K562 (cell line): ENCODE data around the gene TMED6.

ENCODE experiments used
- CAMTA2 ChIP-seq: fragments of 250-450 bp; sonication (Bioruptor Pico); conservative IDR thresholded peaks from 2 replicates; pipeline ENCODE4 v1.5.1; 2022
- CTCF ChIP-seq, 3 experiments: IDR thresholded peaks in 2 of 3; conservative IDR thresholded peaks in 1 of 3; 2 replicates each; pipeline ENCODE4 v1.5.1; 2011 to 2012; ENCODE audit warnings: low read length in 3 of 3, mild to moderate bottlenecking in 3 of 3, control low read depth in 2 of 3, improper control_type of control experiment in 1 of 3, inconsistent platforms in 1 of 3, low read depth in 1 of 3, mixed read lengths in 1 of 3, moderate library complexity in 1 of 3; ENCODE audit not compliant: insufficient read depth in 2 of 3
- GATAD2A ChIP-seq: fragments of 450-650 bp; IDR thresholded peaks from 2 replicates; pipeline ENCODE4 v1.6.1; 2017
- HDAC3 ChIP-seq: fragments of 450-650 bp; IDR thresholded peaks from 2 replicates; pipeline ENCODE4 v1.6.1; 2018; ENCODE audit warnings: borderline replicate concordance, mild to moderate bottlenecking, moderate library complexity; ENCODE audit not compliant: partially characterized antibody
- HNRNPLL ChIP-seq: fragments of 200-400 bp; formaldehyde crosslinking; IDR thresholded peaks from 2 replicates; pipeline ENCODE4 v1.6.1; 2017; ENCODE audit warnings: low read length, low read depth, mild to moderate bottlenecking; ENCODE audit not compliant: poor library complexity, severe bottlenecking
- KDM1A ChIP-seq, 2 experiments: fragments of 450-650 bp; IDR thresholded peaks; 2 replicates each; pipeline ENCODE4 v1.6.1; 2016; ENCODE audit warnings: mild to moderate bottlenecking in 2 of 2
- MAX ChIP-seq: sonication (generic); formaldehyde crosslinking; IDR thresholded peaks from 2 replicates; pipeline ENCODE4 v1.9.0; 2022; ENCODE audit warnings: mild to moderate bottlenecking, missing genetic modification reagents
- PML ChIP-seq: IDR thresholded peaks from 2 replicates; pipeline ENCODE4 v1.6.1; 2012; ENCODE audit warnings: low read length, inconsistent platforms
- POLR2A ChIP-seq: fragments of 450-650 bp; conservative IDR thresholded peaks from 2 replicates; pipeline ENCODE4 v1.6.1; 2016
- POLR2AphosphoS5 ChIP-seq: IDR thresholded peaks from 2 replicates; pipeline ENCODE4 v1.6.1; 2011; ENCODE audit warnings: mild to moderate bottlenecking, low read depth, low read length, moderate library complexity; ENCODE audit not compliant: control insufficient read depth, insufficient read depth
- ZNF197 ChIP-seq: fragments of 200-800 bp; sonication (Bioruptor generic); IDR thresholded peaks from 2 replicates; pipeline ENCODE4 v1.6.1; 2016; ENCODE audit warnings: low read depth, missing genetic modification characterization, missing compliant biosample characterization
- ZNF41 ChIP-seq: fragments of 250-450 bp; sonication (Bioruptor Pico); conservative IDR thresholded peaks from 2 replicates; pipeline ENCODE4 v1.4.0; 2020; ENCODE audit warnings: mild to moderate bottlenecking

DNA sequence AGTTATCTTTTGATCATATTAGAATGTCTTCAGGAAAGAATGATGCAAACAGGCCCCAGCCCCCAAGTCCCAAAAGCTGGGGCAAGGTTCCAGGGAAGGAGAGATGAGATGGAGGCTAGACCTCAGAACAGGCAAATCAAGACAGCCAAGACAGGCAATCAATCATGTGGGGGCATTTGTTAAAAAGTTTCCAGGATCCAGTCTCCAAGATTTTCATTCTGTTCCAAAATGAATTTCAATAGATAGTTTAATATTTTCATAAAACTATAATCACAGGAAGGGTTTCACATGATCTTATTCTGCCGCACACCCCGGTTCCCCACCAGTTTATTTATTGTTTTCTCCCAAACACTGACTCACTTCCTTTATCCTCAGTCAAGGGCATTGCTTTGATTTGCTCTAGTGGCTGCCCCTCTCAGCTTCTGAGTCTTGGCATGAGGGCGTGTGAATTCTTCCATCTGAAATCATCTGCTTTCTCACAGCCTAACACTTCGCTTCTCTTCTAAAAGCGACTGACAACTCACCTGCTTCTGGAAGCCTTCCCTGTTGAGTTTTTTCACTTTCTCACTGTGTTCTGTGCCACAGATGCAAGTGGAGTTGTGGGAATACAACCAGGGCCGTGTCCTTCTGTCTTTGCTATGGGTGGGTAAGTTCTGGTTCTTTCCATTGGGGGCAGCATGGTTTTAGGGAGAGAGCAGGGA is 46.4 kb upstream of the TMED6 start:
- TF ChIP-seq GATAD2A (no peak), POLR2A (no peak), PML (no peak), POLR2AphosphoS5 (no peak), HNRNPLL (no peak), HDAC3 (no peak), CTCF (IDR thresholded peaks at IDR 0.05 in 2 of 3, conservative IDR thresholded peaks at IDR 0.05 in 1 of 3; ENCODE audit: insufficient read depth in 2 of 3, low read depth in 1 of 3, low read length in 3 of 3) (peak; percentile 53 to 72 (median 65)), ZNF197 (no peak), KDM1A (IDR thresholded peaks at IDR 0.05) (peak in 1 of 2 experiments; percentile 42; a peak in 1 of 4 replicates), ZNF41 (CRISPR knock-in tag) (no peak), MAX (CRISPR knock-in tag) (no peak), CAMTA2 (CRISPR knock-in tag) (no peak)
